GM10847 (cell line): ENCODE measurements around the gene CTNND2.

ENCODE experiments used
- POLR2A ChIP-seq: IDR thresholded peaks from 2 replicates; pipeline ENCODE4 v1.6.1; 2011; ENCODE audit not compliant: insufficient read length; ENCODE audit errors: extremely low read depth

Gene CTNND2

GRCh38 chr5:11044581-11044980, 859.7 kb downstream of the CTNND2 start:
- no peak for TF ChIP-seq POLR2A

GRCh38 chr5:11043881-11044280, 860.4 kb downstream of the CTNND2 start:
- TF ChIP-seq POLR2A: no peak

GRCh38 chr5:11040345-11040744, 863.9 kb downstream of the CTNND2 start:
- no peak for TF ChIP-seq POLR2A

GRCh38 chr5:11038772-11039171, 865.5 kb downstream of the CTNND2 start:
- TF ChIP-seq POLR2A: no peak

- TF ChIP-seq POLR2A: no peak
Observed at GRCh38 chr5:11037941-11038340, 866.3 kb downstream of the CTNND2 start.

- TF ChIP-seq POLR2A: no peak
Observed at GRCh38 chr5:11037080-11037479, 867.2 kb downstream of the CTNND2 start.

GRCh38 chr5:11030671-11031070, 873.6 kb downstream of the CTNND2 start:
- no peak for TF ChIP-seq POLR2A

GRCh38 chr5:11027660-11028059, 876.6 kb downstream of the CTNND2 start:
- no peak for TF ChIP-seq POLR2A

GRCh38 chr5:11026543-11026942, 877.7 kb downstream of the CTNND2 start:
- TF ChIP-seq POLR2A: no peak

GRCh38 chr5:11023945-11024344, 880.3 kb downstream of the CTNND2 start:
- TF ChIP-seq POLR2A: no peak

- TF ChIP-seq POLR2A: no peak
Observed at GRCh38 chr5:11013793-11014192, 890.5 kb downstream of the CTNND2 start.

GRCh38 chr5:11012295-11012694, 892.0 kb downstream of the CTNND2 start:
- no peak for TF ChIP-seq POLR2A

- no peak for TF ChIP-seq POLR2A
Observed at GRCh38 chr5:11010429-11011210, 893.6 kb downstream of the CTNND2 start.

GRCh38 chr5:11009576-11009975, 894.7 kb downstream of the CTNND2 start:
- no peak for TF ChIP-seq POLR2A

- no peak for TF ChIP-seq POLR2A
Observed at GRCh38 chr5:11007269-11007870, 896.9 kb downstream of the CTNND2 start.

- no peak for TF ChIP-seq POLR2A
Observed at GRCh38 chr5:11000515-11001353, 903.5 kb downstream of the CTNND2 start.
